Activated T-cell treated with anti-CD3 and anti-CD28 coated beads, Interleukin-2, amount 50 U/mL, for 1 hour (primary cell): ENCODE measurements around the gene MORF4L2.

Experiments
- DNase-seq: peaks from one replicate; pipeline ENCODE4 v3.0.0-alpha.2; 2020

Gene MORF4L2

DNA sequence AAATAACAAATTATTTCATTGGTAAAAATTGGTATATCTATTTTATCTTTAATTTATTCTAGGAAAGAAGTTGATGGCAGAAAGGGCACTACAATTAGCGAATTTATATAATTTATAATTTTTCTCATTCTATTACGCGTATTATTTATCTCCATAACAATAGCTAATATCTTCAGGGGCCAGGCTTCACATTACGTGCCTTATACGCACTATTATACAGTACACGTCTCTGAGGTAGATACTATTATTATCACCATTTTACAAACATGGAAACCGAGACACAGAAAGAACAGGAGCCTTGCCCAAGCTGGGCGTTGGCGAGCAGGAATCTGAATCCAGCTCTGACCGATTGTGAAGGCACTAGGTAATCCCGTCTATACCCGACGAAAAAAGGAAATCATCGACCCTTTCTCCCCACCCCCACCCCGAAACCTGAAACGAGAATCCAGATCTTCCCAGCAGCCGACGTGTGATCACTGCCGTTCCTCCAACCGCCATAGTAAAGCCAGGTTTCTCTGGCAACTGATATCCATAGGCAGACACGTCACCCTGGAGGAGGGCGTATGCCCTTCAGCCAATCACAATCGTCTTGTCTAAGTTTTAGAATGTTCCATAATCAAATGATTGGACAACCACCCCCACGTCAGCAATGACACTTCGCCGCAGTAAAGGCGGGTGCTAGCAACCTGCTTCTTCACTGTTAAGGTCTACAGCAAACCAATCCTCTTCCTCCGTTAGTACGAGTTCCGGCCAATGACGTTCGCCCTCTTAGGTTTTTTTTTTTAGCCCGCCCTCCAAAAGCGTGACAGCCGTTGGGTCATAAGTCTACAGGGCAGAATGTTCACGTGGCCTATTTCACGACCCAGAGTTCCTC lies at the start of gene MORF4L2:
Gene MORF4L2 (minus strand): TSS at position 501 of the 874 bp plus-strand sequence. CDS start 9,672 bp downstream, outside the sequence.
- DNase-seq, result peak; percentile 78

GRCh38 chrX:103734125-103734760 lies 47.7 kb upstream of the MORF4L2 start:
- no peak for DNase-seq

GRCh38 chrX:103733017-103733416 lies 46.5 kb upstream of the MORF4L2 start:
- DNase-seq, result no peak

GRCh38 chrX:103730796-103731493 lies 44.4 kb upstream of the MORF4L2 start:
- no peak for DNase-seq

- DNase-seq, result no peak
These were observed 43.8 kb upstream of the MORF4L2 start for GRCh38 chrX:103730147-103730795.

- no peak for DNase-seq
These were observed 42.5 kb upstream of the MORF4L2 start for GRCh38 chrX:103729015-103729414.

GRCh38 chrX:103727115-103727514 lies 40.6 kb upstream of the MORF4L2 start:
- no peak for DNase-seq

DNA sequence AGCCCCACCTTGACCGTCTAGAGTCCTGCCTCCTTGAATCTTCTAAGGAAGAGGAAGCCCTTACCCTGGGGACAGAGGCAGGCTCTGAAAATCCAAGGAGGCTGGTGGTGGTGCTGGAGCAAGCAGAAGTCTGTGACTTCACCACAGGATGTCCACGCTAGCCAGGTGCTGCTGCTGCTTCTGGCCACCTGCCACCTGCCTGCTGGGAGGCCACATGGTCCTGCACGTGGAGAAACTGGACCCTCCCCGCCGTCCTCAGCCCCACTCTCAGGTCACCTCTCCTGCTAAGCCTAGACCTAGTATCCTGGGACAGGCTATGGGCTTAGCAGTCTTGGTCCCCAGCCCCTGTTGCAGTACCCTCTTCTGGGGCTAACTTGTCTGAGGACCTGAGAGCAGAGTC lies 40.0 kb upstream of the MORF4L2 start:
- DNase-seq, result no peak

DNA sequence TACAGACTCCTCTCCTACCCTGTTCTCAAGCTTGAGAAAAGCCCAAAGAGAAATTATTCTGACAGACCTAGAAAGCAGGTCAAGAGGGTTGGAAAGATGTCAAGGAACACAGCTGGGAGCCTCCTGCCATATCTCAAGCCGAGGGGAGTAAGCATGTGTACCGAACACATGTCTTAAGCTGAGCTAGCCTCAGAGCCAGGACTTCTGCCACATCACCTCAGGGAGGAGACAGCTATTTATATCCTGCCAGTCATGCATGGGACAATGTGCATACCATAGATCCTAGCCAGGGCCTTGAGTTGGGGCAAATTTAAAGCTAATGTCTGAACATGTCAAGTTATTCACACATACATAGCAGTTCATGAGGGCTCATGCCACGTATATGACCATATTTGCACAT lies 36.0 kb upstream of the MORF4L2 start:
- DNase-seq, result no peak

DNA sequence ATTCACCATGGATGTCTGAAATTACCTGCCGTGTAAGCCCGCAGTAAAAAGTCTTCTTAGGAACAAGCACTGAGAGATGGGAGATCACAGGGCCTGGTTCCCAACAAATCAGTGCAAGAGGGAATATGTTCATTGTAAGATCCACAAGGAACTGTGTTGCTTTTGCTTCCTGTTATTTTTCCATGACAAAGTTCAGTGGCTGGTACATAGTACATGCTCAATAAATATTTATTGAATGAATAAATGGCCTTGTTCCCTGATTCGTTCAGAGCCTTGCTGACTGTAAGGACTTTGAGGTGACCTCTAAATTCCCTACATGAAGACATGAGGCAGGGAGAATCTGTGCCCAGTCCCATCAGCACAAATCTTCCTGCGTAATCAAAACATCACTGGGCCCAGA lies 31.6 kb upstream of the MORF4L2 start:
- no peak for DNase-seq

GRCh38 chrX:103716962-103717361 lies 30.5 kb upstream of the MORF4L2 start:
- DNase-seq, result no peak

DNA sequence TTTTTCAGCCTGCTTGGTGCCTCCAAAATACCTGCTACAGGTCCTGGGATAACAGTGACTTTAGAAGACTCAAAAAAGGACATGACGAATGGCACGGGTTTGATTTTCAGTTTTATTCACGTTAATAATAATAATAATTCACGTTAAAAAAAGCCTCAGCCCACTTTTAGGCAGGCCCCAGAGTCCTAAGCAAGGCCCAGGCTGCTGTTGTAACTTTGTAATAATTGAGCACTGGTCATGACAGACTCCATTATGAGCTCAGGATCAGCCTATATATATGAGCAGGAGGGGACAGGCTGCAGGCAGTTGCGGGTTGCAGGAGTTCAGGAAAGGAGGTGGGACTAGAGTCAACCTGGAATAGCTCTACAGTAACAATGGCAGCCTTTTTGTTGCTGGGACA lies 24.1 kb upstream of the MORF4L2 start, which contains the start of gene TMEM31:
Gene TMEM31 (plus strand): TSS at position 301 of the 400 bp plus-strand sequence. CDS start 1,350 bp downstream, outside the sequence.
- DNase-seq, result no peak

DNA sequence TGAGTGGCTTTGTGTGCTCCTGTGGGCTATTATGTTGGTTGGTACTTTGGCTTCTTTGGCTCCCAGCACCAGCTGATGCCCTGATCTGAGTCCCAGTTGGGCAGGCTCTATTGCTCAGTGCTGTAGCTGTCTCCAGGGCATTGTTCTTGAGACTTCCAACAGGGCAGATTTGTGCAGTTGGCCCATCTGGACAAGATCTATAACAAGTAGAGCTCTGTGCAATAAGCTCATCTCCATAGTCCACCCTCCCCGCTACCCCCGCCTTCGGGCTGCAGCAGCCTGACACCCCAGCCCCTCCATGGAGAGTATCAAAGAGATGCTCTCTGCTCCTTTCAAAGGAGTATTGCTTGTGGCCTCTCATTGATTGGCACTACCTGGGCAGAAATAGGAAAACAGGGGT lies 18.4 kb upstream of the MORF4L2 start:
- DNase-seq, result no peak

DNA sequence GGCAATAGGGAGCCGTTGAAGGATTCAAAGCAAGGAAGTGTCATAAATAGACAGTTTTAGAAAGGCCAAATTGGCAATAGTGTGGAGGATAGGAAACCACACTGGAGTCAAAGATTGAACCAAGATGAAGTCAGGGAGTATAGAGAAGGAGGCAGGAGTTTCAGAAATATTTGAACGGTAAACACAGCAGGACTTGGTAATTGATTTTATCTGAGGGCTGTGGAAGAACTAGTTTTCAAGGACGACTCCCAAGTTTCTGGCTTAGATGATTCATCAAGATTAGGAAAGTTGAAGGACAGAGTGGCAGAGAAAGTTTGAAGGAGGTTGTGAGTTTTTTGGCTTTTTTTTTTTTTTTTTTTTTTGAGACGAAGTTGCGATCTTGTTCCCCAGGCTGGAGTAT lies 12.7 kb upstream of the MORF4L2 start:
- DNase-seq, result no peak

DNA sequence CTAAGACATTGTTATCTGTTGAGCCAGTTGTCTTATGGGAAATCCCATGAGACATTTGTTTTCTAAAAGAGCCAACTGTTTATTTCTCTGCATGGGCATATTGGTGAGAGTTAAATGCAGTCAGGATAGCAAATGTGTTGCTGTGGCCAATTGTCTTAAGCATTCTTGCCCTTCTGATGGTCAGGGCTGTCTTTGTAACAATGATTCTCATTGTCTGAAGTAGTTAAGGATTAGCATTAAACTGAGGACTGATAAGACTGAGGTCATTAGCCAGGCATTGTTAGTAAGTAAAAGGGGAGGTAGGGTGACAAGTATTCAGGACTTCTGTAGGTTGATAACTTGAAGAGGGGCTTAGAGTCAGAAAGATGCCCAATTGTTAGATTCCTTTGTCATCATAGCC lies 11.2 kb upstream of the MORF4L2 start:
- DNase-seq, result no peak

GRCh38 chrX:103691059-103691458 lies 4.6 kb upstream of the MORF4L2 start:
- DNase-seq, result no peak

GRCh38 chrX:103688946-103689345 lies 2.4 kb upstream of the MORF4L2 start:
- no peak for DNase-seq

DNA sequence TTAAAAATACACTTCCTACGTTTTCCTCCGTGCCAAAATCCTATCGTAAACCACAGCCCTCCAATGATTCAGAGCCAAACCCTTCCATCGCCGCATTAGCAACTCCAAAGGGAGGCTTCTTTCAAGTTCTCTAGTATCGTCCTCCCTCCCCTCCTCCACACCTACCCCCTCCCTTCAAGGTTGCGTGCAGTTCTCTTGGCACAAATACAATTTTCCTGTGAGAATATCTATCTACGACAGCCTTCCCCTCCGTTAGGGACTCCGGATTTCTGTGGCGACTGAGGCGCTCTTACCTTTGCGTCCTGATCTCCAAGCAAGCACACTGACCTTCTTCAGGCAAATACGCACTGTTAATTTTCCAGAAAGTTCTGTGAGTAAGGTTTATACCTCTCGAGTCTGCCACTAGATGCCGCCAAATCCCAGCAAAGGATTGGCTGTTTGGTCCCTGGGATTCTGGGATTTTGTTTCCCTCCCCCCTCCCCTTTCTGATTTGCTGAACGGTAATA lies 1.2 kb upstream of the MORF4L2 start:
- DNase-seq, result peak; percentile 56

GRCh38 chrX:103687073-103687695 lies 685 bp upstream of the MORF4L2 start:
- peak; percentile 85 for DNase-seq

GRCh38 chrX:103685396-103685795 lies 1.1 kb downstream of the MORF4L2 start:
- no peak for DNase-seq

GRCh38 chrX:103681443-103681842 lies 5.1 kb downstream of the MORF4L2 start:
- DNase-seq, result no peak
